SK-N-SH (cell line): Measurements from ENCODE around the gene BBIP1. TPM values are rescaled to one million over a fixed set of nuclear protein-coding genes. Genes with fewer than 3 reads are reported as not detected.

Experiments
- CTCF ChIA-PET: fragments of 300-600, 350-600 bp; formaldehyde crosslinking; extraction: SDS; loops from one replicate; lab custom pipeline; 2021; lab: Yijun Ruan, JAX
- POLR2A ChIA-PET: fragments of 350-600 bp; sonication (Branson Sonifier 250); formaldehyde crosslinking; extraction: SDS; loops from one replicate; lab custom pipeline; 2020; ENCODE audit warnings: antibody characterized with exemption, inconsistent platforms; lab: Yijun Ruan, JAX
- DNase-seq: peaks from one replicate; pipeline ENCODE4 v3.0.0; 2012
- H2AFZ ChIP-seq: fragments of 200-600 bp; sonication (generic); 2 replicates; pipeline ENCODE4 v1.8.1; 2016; ENCODE audit warnings: antibody characterized with exemption, mild to moderate bottlenecking, low read depth
- H3F3A ChIP-seq: fragments of 200-600 bp; sonication (generic); replicated peaks from 2 replicates; pipeline ENCODE3; 2016; ENCODE audit warnings: antibody characterized with exemption, mild to moderate bottlenecking; ENCODE audit not compliant: insufficient read depth
- H3K27ac ChIP-seq, 2 experiments: fragments of 200-500 bp in 1 of 2; fragments of 200-600 bp in 1 of 2; sonication (Bioruptor generic) in 1 of 2; sonication (generic), shearing (Covaris generic) in 1 of 2; 2 replicates each; pipeline versions ENCODE4 v1.5.1 to v1.6.1; 2014 to 2016; ENCODE audit warnings: low read depth in 2 of 2, inconsistent platforms in 1 of 2, low read length in 1 of 2, mild to moderate bottlenecking in 1 of 2, mixed read lengths in 1 of 2
- H3K27me3 ChIP-seq: fragments of 200-600 bp; sonication (generic), shearing (Covaris generic); 2 replicates; pipeline ENCODE4 v1.6.1; 2016; ENCODE audit warnings: mixed run types; ENCODE audit not compliant: insufficient read depth
- H3K36me3 ChIP-seq, 2 experiments: fragments of 200-500 bp in 1 of 2; fragments of 200-600 bp in 1 of 2; sonication (Bioruptor generic) in 1 of 2; sonication (generic) in 1 of 2; replicated peaks in 1 of 2; 2 replicates each; pipeline versions ENCODE3 to v1.5.1; 2014 to 2016; ENCODE audit warnings: low read length in 1 of 2, mild to moderate bottlenecking in 1 of 2; ENCODE audit not compliant: insufficient read depth in 2 of 2, control insufficient read depth in 1 of 2
- H3K4me1 ChIP-seq, 2 experiments: fragments of 200-500 bp in 1 of 2; fragments of 200-600 bp in 1 of 2; sonication (Bioruptor generic) in 1 of 2; sonication (generic), shearing (Covaris generic) in 1 of 2; 2 replicates each; pipeline versions ENCODE4 v1.5.1 to v1.6.1; 2014 to 2016; ENCODE audit warnings: low read depth in 1 of 2, low read length in 1 of 2, mixed run types in 1 of 2; ENCODE audit not compliant: insufficient read depth in 2 of 2, control insufficient read depth in 1 of 2
- H3K4me2 ChIP-seq: fragments of 200-600 bp; sonication (generic), shearing (Covaris generic); 2 replicates; pipeline ENCODE4 v1.6.1; 2017; ENCODE audit warnings: mixed run types
- H3K4me3 ChIP-seq, 2 experiments: fragments of 200-500 bp in 1 of 2; fragments of 200-600 bp in 1 of 2; sonication (Bioruptor generic) in 1 of 2; sonication (generic), shearing (Covaris generic) in 1 of 2; 2 replicates each; pipeline versions ENCODE4 v1.5.1 to v1.8.1; 2014 to 2016; ENCODE audit warnings: low read depth in 2 of 2, inconsistent platforms in 1 of 2, low read length in 1 of 2, mild to moderate bottlenecking in 1 of 2, mixed read lengths in 1 of 2, moderate library complexity in 1 of 2
- H3K79me2 ChIP-seq: fragments of 200-600 bp; sonication (generic); 2 replicates; pipeline ENCODE4 v1.8.1; 2017; ENCODE audit warnings: mild to moderate bottlenecking; ENCODE audit not compliant: insufficient read depth
- H3K9ac ChIP-seq: fragments of 200-600 bp; sonication (generic); 2 replicates; pipeline ENCODE4 v1.6.1; 2017; ENCODE audit warnings: mixed run types
- H3K9me2 ChIP-seq: fragments of 200-600 bp; sonication (generic); 2 replicates; pipeline ENCODE4 v1.6.1; 2017; ENCODE audit warnings: mixed run types
- H3K9me3 ChIP-seq: fragments of 200-600 bp; sonication (generic); 2 replicates; pipeline ENCODE4 v1.6.1; 2017; ENCODE audit warnings: mixed run types, mild to moderate bottlenecking, moderate library complexity
- H4K20me1 ChIP-seq: fragments of 200-600 bp; sonication (generic); 2 replicates; pipeline ENCODE4 v1.6.1; 2017; ENCODE audit warnings: mild to moderate bottlenecking, mixed run types; ENCODE audit not compliant: insufficient read depth
- CHD2 ChIP-seq: fragments of 150-350 bp; IDR thresholded peaks from 2 replicates; pipeline ENCODE4 v1.6.1; 2018; ENCODE audit warnings: low read length; ENCODE audit not compliant: partially characterized antibody
- EP300 ChIP-seq, 2 experiments: IDR thresholded peaks; 2 replicates each; pipeline versions ENCODE4 v1.4.0 to v1.6.1; 2012; ENCODE audit warnings: borderline replicate concordance in 1 of 2, low read depth in 1 of 2, low read length in 1 of 2
- EZH2phosphoT487 ChIP-seq: fragments of 200-600 bp; sonication (generic); IDR thresholded peaks from 2 replicates; pipeline ENCODE4 v1.6.1; 2017; ENCODE audit warnings: low read depth, mixed run types, mild to moderate bottlenecking, antibody characterized with exemption, moderate library complexity, borderline replicate concordance
- FOXJ3 ChIP-seq: sonication (generic); formaldehyde crosslinking; IDR thresholded peaks from 2 replicates; pipeline ENCODE4 v1.5.1; 2020; ENCODE audit warnings: mild to moderate bottlenecking, missing genetic modification reagents
- FOXM1 ChIP-seq: IDR thresholded peaks from 2 replicates; pipeline ENCODE4 v1.4.0; 2012; ENCODE audit warnings: low read depth, mild to moderate bottlenecking
- GATA2 ChIP-seq: sonication (generic); formaldehyde crosslinking; IDR thresholded peaks from 2 replicates; pipeline ENCODE4 v1.5.0; 2020; ENCODE audit warnings: mild to moderate bottlenecking, missing genetic modification reagents
- JUND ChIP-seq: IDR thresholded peaks from 2 replicates; pipeline ENCODE4 v1.4.0; 2012
- MEF2A ChIP-seq: IDR thresholded peaks from 2 replicates; pipeline ENCODE4 v1.4.0; 2012; ENCODE audit warnings: low read depth, borderline replicate concordance
- MXI1 ChIP-seq: IDR thresholded peaks from 2 replicates; pipeline ENCODE4 v1.6.1; 2012; ENCODE audit warnings: mild to moderate bottlenecking, low read depth, low read length, improper control_type of control experiment
- NFIC ChIP-seq: IDR thresholded peaks from 2 replicates; pipeline ENCODE4 v1.4.0; 2012; ENCODE audit warnings: borderline replicate concordance
- NRF1 ChIP-seq: IDR thresholded peaks from 2 replicates; pipeline ENCODE4 v1.6.1; 2012; ENCODE audit warnings: low read depth, mild to moderate bottlenecking, low read length
- POLR2AphosphoS5 ChIP-seq: IDR thresholded peaks from 2 replicates; pipeline ENCODE4 v1.6.1; 2012; ENCODE audit warnings: low read depth, low read length
- RAD21 ChIP-seq: IDR thresholded peaks from 2 replicates; pipeline ENCODE4 v1.6.1; 2012; ENCODE audit warnings: mild to moderate bottlenecking, low read length
- RFX5 ChIP-seq: IDR thresholded peaks from 2 replicates; pipeline ENCODE4 v1.6.1; 2012; ENCODE audit warnings: mild to moderate bottlenecking, improper control_type of control experiment, low read length
- RXRA ChIP-seq: IDR thresholded peaks from 2 replicates; pipeline ENCODE4 v1.4.0; 2012; ENCODE audit warnings: low read depth, mild to moderate bottlenecking, borderline replicate concordance
- SIN3A ChIP-seq: IDR thresholded peaks from 2 replicates; pipeline ENCODE4 v1.6.1; 2012; ENCODE audit warnings: low read depth, mild to moderate bottlenecking, low read length, moderate library complexity, borderline replicate concordance
- SMC3 ChIP-seq: IDR thresholded peaks from 2 replicates; pipeline ENCODE4 v1.6.1; 2012; ENCODE audit warnings: low read depth, low read length, improper control_type of control experiment
- TAF1 ChIP-seq: IDR thresholded peaks from 2 replicates; pipeline ENCODE4 v1.6.1; 2012; ENCODE audit warnings: low read depth, mild to moderate bottlenecking, low read length, moderate library complexity, borderline replicate concordance
- TCF12 ChIP-seq: IDR thresholded peaks from 2 replicates; pipeline ENCODE4 v1.4.0; 2012
- TEAD4 ChIP-seq: IDR thresholded peaks from 2 replicates; pipeline ENCODE4 v1.4.0; 2012; ENCODE audit warnings: mild to moderate bottlenecking, borderline replicate concordance; ENCODE audit not compliant: insufficient read depth
- YY1 ChIP-seq: IDR thresholded peaks from 2 replicates; pipeline ENCODE4 v1.4.0; 2012; ENCODE audit warnings: low read depth, mild to moderate bottlenecking
- WGBS: methylation state at CpG from one replicate; pipeline ENCODE4 v1.1.6; 2017; ENCODE audit warnings: low lambda C conversion rate; 5-methylcytosine and 5-hydroxymethylcytosine counted together
- polyA plus RNA-seq, 3 experiments: library from polyadenylated mRNA; depleted of rRNA; stranded (reverse); fragments of >200 nt; gene quantifications; 2 replicates each; pipeline ENCODE4 v1.2.3, GENCODE V29; 2012
- TF ChIP-seq, protein P1 (sequence below): IDR thresholded peaks from 2 replicates; pipeline ENCODE4 v1.4.0; 2012; ENCODE audit warnings: low read depth, borderline replicate concordance
- TF ChIP-seq, protein P2 (sequence below): IDR thresholded peaks from 2 replicates; pipeline ENCODE4 v1.4.0; 2012; ENCODE audit warnings: low read depth, borderline replicate concordance
- TF ChIP-seq, protein P3 (sequence below): IDR thresholded peaks from 2 replicates; pipeline ENCODE4; 2012
- TF ChIP-seq, protein P4 (sequence below): fragments of 200-600 bp; sonication (generic); IDR thresholded peaks from 2 replicates; pipeline ENCODE4 v1.6.1; 2017; ENCODE audit warnings: antibody characterized with exemption, mild to moderate bottlenecking, moderate library complexity

The BBIP1 gene
- polyA plus RNA-seq, 1 of the 3 experiments (the other 2 are of a cell fraction): 16.2 TPM

DNA sequence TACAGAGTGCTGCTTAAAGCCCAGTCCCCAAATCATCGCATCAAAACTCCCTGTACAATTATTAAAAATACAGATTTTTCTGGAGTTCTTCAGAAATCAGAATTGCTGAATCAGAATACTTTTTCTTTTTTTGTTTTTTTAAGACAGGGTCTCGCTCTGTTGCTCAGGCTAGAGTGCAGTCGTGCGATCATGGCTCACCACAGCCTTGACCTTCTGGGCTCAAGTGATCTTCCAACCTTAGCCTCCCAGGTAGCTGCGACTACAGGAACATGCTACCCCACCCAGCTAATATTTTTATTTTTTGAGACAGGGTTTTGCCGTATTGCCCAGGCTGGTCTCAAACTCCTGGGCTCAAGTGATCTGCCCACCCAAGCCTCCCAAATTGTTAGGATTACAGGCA lies 3.9 kb downstream of the BBIP1 start:
- Histone ChIP-seq H3F3A (peaks cover 17% of the 10 kb centered on the region), H3K9me3 (no peaks in the 10 kb centered on the region), H3K36me3 (peaks cover 2 to 11% of the 10 kb centered on the region in 2 experiments), H3K27ac (no peak overlapping the region), H3K4me3 (no peak overlapping the region), H3K79me2 (peaks cover 13% of the 10 kb centered on the region), H3K27me3 (no peaks in the 10 kb centered on the region), H3K4me1 (peaks cover 15 to 22% of the 10 kb centered on the region in 2 experiments; a peak in 3 of 4 replicates)
- 100% methylated on average over 6 of the region's 6 CpGs for WGBS
- ChIA-PET CTCF (interaction anchor here (0.9 to 1.5 kb wide), 2 partner anchors 28 to 1223 kb away, joined by 3 read pairs; no protein-coding TSS in a partner anchor), POLR2A (no interaction called here)
- TF ChIP-seq GATA2 (no peak), MXI1 (no peak), JUND (no peak), NRF1 (no peak), FOXM1 (no peak), EP300 (IDR thresholded peaks at IDR 0.05; ENCODE audit: borderline replicate concordance in 1 of 2, low read depth in 1 of 2, low read length in 1 of 2) (no peak), NFIC (no peak), TAF1 (no peak), YY1 (no peak), FOXJ3 (CRISPR knock-in tag) (no peak), SIN3A (no peak)
- TF ChIP-seq, protein P1, sequence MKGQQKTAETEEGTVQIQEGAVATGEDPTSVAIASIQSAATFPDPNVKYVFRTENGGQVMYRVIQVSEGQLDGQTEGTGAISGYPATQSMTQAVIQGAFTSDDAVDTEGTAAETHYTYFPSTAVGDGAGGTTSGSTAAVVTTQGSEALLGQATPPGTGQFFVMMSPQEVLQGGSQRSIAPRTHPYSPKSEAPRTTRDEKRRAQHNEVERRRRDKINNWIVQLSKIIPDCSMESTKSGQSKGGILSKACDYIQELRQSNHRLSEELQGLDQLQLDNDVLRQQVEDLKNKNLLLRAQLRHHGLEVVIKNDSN: no peak
- TF ChIP-seq, protein P2, sequence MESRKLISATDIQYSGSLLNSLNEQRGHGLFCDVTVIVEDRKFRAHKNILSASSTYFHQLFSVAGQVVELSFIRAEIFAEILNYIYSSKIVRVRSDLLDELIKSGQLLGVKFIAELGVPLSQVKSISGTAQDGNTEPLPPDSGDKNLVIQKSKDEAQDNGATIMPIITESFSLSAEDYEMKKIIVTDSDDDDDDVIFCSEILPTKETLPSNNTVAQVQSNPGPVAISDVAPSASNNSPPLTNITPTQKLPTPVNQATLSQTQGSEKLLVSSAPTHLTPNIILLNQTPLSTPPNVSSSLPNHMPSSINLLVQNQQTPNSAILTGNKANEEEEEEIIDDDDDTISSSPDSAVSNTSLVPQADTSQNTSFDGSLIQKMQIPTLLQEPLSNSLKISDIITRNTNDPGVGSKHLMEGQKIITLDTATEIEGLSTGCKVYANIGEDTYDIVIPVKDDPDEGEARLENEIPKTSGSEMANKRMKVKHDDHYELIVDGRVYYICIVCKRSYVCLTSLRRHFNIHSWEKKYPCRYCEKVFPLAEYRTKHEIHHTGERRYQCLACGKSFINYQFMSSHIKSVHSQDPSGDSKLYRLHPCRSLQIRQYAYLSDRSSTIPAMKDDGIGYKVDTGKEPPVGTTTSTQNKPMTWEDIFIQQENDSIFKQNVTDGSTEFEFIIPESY: no peak
- TF ChIP-seq, protein P3, sequence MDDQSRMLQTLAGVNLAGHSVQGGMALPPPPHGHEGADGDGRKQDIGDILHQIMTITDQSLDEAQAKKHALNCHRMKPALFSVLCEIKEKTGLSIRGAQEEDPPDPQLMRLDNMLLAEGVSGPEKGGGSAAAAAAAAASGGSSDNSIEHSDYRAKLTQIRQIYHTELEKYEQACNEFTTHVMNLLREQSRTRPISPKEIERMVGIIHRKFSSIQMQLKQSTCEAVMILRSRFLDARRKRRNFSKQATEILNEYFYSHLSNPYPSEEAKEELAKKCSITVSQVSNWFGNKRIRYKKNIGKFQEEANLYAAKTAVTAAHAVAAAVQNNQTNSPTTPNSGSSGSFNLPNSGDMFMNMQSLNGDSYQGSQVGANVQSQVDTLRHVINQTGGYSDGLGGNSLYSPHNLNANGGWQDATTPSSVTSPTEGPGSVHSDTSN: no peak
- TF ChIP-seq, all 33 proteins: peak for 0
- no peak overlapping the region for H2AFZ ChIP-seq
- H3K9me2 ChIP-seq: no peaks in the 10 kb centered on the region
- H4K20me1 ChIP-seq: peaks cover 8% of the 10 kb centered on the region; the same call in 1 of the 2 replicates
- no peak overlapping the region for H3K9ac ChIP-seq
- no peak for DNase-seq
- no peak overlapping the region for H3K4me2 ChIP-seq

DNA sequence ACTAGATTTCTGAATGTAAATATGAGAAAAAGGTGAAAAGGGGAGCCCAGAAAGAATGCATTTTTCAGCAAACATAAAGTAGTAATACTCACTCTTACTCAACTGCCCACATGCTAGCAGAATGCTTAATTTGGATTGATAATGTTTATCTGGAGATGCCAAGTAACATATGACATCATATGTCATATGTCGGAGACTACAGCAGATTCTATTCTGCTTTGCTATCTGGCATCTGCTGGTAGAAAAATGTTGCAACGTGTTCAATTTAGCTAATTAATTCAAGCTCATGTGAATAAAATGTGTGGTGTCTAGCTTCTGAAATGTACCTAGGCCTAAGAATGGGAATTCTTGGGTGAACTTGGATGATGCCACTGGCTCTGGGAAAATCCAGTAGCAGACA lies 4.5 kb downstream of the BBIP1 start:
- peaks cover 11% of the 10 kb centered on the region; the same call in 1 of the 2 replicates for H3K79me2 ChIP-seq
- H3F3A ChIP-seq: peaks cover 16% of the 10 kb centered on the region
- DNase-seq: no peak
- no peak overlapping the region for H3K4me2 ChIP-seq
- WGBS: 83% methylated on average over 2 of the region's 2 CpGs
- ChIA-PET CTCF (interaction anchor here (0.9 to 2.8 kb wide), 3 partner anchors 21 to 1223 kb away, joined by 3 to 13 read pairs (median 3); no protein-coding TSS in a partner anchor), POLR2A (no interaction called here)
- no peak for TF ChIP-seq TEAD4
- TF ChIP-seq RXRA: no peak
- TF ChIP-seq SIN3A: no peak
- TF ChIP-seq CHD2: no peak
- TF ChIP-seq RAD21: no peak
- no peak for TF ChIP-seq MEF2A
- TF ChIP-seq NRF1: no peak
- TF ChIP-seq, protein P4, sequence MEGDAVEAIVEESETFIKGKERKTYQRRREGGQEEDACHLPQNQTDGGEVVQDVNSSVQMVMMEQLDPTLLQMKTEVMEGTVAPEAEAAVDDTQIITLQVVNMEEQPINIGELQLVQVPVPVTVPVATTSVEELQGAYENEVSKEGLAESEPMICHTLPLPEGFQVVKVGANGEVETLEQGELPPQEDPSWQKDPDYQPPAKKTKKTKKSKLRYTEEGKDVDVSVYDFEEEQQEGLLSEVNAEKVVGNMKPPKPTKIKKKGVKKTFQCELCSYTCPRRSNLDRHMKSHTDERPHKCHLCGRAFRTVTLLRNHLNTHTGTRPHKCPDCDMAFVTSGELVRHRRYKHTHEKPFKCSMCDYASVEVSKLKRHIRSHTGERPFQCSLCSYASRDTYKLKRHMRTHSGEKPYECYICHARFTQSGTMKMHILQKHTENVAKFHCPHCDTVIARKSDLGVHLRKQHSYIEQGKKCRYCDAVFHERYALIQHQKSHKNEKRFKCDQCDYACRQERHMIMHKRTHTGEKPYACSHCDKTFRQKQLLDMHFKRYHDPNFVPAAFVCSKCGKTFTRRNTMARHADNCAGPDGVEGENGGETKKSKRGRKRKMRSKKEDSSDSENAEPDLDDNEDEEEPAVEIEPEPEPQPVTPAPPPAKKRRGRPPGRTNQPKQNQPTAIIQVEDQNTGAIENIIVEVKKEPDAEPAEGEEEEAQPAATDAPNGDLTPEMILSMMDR: no peak
- no peak for TF ChIP-seq FOXM1
- TF ChIP-seq SMC3: no peak
- no peak for TF ChIP-seq RFX5
- no peak for TF ChIP-seq POLR2AphosphoS5
- TF ChIP-seq TCF12: no peak
- no peak for TF ChIP-seq NFIC
- TF ChIP-seq EZH2phosphoT487: no peak
- H3K27ac ChIP-seq: no peak overlapping the region
- no peak overlapping the region for H3K4me3 ChIP-seq
- no peaks in the 10 kb centered on the region for H3K9me3 ChIP-seq
- peaks cover 8% of the 10 kb centered on the region; the same call in 1 of the 2 replicates for H4K20me1 ChIP-seq
- no peak overlapping the region for H3K9ac ChIP-seq
- no peak overlapping the region for H2AFZ ChIP-seq
- H3K27me3 ChIP-seq: no peaks in the 10 kb centered on the region
- H3K9me2 ChIP-seq: no peaks in the 10 kb centered on the region
- H3K4me1 ChIP-seq: peaks cover 15 to 22% of the 10 kb centered on the region in 2 experiments; a peak in 3 of 4 replicates
- peaks cover 2 to 11% of the 10 kb centered on the region in 2 experiments for H3K36me3 ChIP-seq
